Neutrophil (primary cell): ENCODE measurements around the gene TWIST2.

Source experiments
- H3K27ac ChIP-seq: fragments of 200-600 bp; sonication (generic); 2 replicates; pipeline ENCODE4 v1.5.1; 2016; ENCODE audit warnings: mild to moderate bottlenecking, moderate library complexity
- H3K27me3 ChIP-seq: fragments of 200-600 bp; sonication (generic); 2 replicates; pipeline ENCODE4 v1.6.0; 2016; ENCODE audit warnings: mild to moderate bottlenecking
- H3K36me3 ChIP-seq: fragments of 200-600 bp; sonication (generic); 2 replicates; pipeline ENCODE4 v1.5.1; 2017
- H3K4me1 ChIP-seq, 2 experiments: fragments of 200-600 bp in 1 of 2; sonication (generic) in 1 of 2; 1 replicate in 1 of 2; 2 replicates in 1 of 2; pipeline versions ENCODE4 v1.5.1 to v1.6.1; 2013 to 2016; ENCODE audit warnings: low read depth in 1 of 2, low read length in 1 of 2, mild to moderate bottlenecking in 1 of 2, moderate library complexity in 1 of 2; ENCODE audit not compliant: control insufficient read depth in 1 of 2, insufficient read depth in 1 of 2
- H3K4me3 ChIP-seq, 2 experiments: fragments of 200-600 bp in 1 of 2; sonication (generic) in 1 of 2; 1 replicate in 1 of 2; 2 replicates in 1 of 2; pipeline ENCODE4 v1.5.1; 2013 to 2016; ENCODE audit warnings: low read depth in 1 of 2, low read length in 1 of 2, mild to moderate bottlenecking in 1 of 2, moderate library complexity in 1 of 2
- H3K9me3 ChIP-seq: fragments of 200-600 bp; sonication (generic); 2 replicates; pipeline ENCODE4 v1.5.1; 2016
- CTCF ChIP-seq: fragments of 200-600 bp; sonication (generic); IDR thresholded peaks from 2 replicates; pipeline ENCODE4 v1.5.1; 2016; ENCODE audit warnings: antibody characterized with exemption

TWIST2 gene

GRCh38 chr2:238810321-238810720, 37.6 kb upstream of the TWIST2 start:
- no peak for TF ChIP-seq CTCF
- peaks cover 5% of the 10 kb centered on the region for H3K27me3 ChIP-seq
- no peak overlapping the region for H3K4me3 ChIP-seq
- H3K9me3 ChIP-seq = no peaks in the 10 kb centered on the region
- no peak overlapping the region for H3K27ac ChIP-seq
- H3K4me1 ChIP-seq = no peaks in the 10 kb centered on the region
- H3K36me3 ChIP-seq = no peaks in the 10 kb centered on the region

DNA sequence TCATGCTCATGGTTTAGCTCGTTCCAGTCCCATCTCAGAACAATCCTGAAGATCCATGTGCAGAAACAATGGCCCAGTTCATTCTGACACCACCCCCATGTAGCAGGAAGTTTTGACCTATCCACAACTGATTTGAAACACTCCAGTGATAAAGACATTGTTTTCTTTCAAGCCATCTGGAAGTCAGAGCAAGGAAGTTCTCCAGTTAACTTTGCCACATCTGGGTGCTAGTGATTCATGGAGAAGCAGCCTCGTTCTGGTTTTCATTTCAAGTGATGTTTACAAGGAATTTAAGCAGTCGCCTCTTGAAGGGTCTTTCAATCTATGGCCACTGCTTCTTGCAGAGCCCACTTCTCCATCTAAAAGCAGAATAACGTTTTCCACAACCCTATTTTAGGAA, 36.6 kb upstream of the TWIST2 start:
- H3K4me3 ChIP-seq = no peak overlapping the region
- peaks cover 11% of the 10 kb centered on the region for H3K27me3 ChIP-seq
- H3K27ac ChIP-seq = no peak overlapping the region
- no peak for TF ChIP-seq CTCF
- no peaks in the 10 kb centered on the region for H3K4me1 ChIP-seq
- no peaks in the 10 kb centered on the region for H3K9me3 ChIP-seq
- H3K36me3 ChIP-seq = no peaks in the 10 kb centered on the region

GRCh38 chr2:238811759-238812158, 36.1 kb upstream of the TWIST2 start:
- H3K9me3 ChIP-seq = no peaks in the 10 kb centered on the region
- H3K36me3 ChIP-seq = no peaks in the 10 kb centered on the region
- no peak for TF ChIP-seq CTCF
- no peaks in the 10 kb centered on the region for H3K4me1 ChIP-seq
- H3K27ac ChIP-seq = no peak overlapping the region
- H3K27me3 ChIP-seq = peaks cover 16% of the 10 kb centered on the region
- H3K4me3 ChIP-seq = no peak overlapping the region

GRCh38 chr2:238813109-238813508, 34.8 kb upstream of the TWIST2 start:
- Histone ChIP-seq H3K27ac (no peak overlapping the region), H3K4me3 (no peak overlapping the region), H3K9me3 (no peaks in the 10 kb centered on the region), H3K27me3 (peaks cover 29% of the 10 kb centered on the region), H3K36me3 (no peaks in the 10 kb centered on the region), H3K4me1 (no peaks in the 10 kb centered on the region)
- TF ChIP-seq CTCF = no peak

DNA sequence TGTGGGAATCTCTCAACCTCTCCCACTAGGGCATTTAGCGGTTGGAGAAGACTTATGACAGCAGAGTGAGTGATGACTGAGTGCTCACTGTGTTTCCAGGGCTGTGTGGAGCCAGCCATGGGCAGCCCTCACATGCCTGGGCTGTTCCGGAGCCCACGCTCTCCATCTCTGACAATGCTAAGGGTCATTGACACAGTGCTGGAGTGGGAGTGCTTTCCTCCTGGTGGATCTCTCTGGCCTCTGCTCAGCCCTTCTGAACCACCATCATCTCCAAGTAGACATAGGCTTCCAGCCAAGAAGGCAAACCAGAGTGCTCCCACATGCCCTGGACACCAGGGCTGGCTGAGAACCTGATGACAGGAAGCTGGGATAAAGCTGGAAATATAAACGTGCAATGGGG, 33.1 kb upstream of the TWIST2 start:
- H3K4me1 ChIP-seq = no peaks in the 10 kb centered on the region
- H3K36me3 ChIP-seq = no peaks in the 10 kb centered on the region
- H3K4me3 ChIP-seq = no peak overlapping the region
- peaks cover 35% of the 10 kb centered on the region for H3K27me3 ChIP-seq
- no peak for TF ChIP-seq CTCF
- H3K9me3 ChIP-seq = no peaks in the 10 kb centered on the region
- H3K27ac ChIP-seq = no peak overlapping the region

DNA sequence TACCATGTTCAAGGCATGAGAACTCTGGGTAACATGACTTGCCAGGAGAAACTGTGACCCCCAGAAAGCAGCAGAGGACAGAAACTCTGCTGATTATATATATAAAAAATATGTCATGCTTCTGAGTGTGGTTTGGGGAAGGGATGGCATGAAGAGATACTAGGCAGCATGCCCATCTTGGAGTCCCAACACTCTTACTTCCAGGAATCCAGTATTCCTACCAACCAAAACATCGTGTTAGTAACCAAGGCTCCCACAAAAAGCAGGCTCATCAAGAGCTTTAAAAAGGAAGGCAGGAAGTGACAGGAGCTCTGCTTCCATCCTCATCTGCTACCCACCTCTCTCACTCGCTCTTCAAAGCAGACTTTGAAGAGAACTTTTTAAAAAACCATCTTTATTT, 31.6 kb upstream of the TWIST2 start:
- no peaks in the 10 kb centered on the region for H3K4me1 ChIP-seq
- H3K27ac ChIP-seq = no peak overlapping the region
- H3K36me3 ChIP-seq = no peaks in the 10 kb centered on the region
- no peak for TF ChIP-seq CTCF
- no peaks in the 10 kb centered on the region for H3K9me3 ChIP-seq
- peaks cover 41% of the 10 kb centered on the region for H3K27me3 ChIP-seq
- no peak overlapping the region for H3K4me3 ChIP-seq
